Fibroblast of skin of left biceps (primary cell): ENCODE data around the gene PPIF.

Source experiments
- DNase-seq, 2 experiments: peaks; one replicate each; pipeline ENCODE4 v3.0.0-alpha.2; 2013; ENCODE audit warnings: low read depth in 2 of 2

Gene PPIF

DNA sequence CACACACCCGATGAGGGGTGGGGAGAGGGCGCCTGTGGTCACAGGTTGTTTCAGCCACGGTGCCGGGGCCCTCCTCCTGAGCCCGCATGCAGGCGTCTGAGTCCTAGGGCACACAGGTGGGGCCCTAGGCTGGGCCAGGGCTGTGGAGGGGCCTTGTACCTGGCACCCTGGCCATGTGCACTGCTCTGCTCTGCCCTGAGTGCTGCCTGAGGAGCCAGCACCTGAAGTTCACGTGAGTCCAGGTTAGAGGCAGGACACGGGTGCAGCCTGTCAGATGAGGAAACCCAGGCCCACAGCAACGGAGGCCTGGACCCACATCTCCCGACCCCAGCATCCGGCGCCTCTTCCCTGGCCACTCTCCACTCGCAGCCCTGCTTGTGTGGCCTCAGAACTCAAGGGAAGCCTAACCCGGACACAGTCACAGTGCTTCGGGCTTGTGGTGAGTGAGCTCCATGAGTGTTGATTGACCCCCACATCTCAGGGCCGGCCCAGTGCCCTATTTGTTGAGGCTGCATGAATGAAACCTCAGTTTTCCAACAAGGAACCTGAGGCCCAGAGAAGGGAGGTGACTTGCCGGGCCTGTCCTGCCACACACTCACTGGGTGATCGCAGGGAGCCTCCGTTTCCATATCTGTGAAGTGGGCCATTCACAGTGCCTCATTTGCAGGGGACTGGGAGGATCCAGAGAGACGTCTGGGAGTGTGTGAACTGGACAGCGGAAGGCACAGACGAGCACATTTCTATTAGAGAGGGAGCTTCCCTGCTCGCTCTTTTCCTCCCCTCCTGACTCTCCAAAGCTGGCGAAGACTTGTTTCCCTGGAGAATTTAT is 39.6 kb downstream of the PPIF start:
- DNase-seq = no peak

DNA sequence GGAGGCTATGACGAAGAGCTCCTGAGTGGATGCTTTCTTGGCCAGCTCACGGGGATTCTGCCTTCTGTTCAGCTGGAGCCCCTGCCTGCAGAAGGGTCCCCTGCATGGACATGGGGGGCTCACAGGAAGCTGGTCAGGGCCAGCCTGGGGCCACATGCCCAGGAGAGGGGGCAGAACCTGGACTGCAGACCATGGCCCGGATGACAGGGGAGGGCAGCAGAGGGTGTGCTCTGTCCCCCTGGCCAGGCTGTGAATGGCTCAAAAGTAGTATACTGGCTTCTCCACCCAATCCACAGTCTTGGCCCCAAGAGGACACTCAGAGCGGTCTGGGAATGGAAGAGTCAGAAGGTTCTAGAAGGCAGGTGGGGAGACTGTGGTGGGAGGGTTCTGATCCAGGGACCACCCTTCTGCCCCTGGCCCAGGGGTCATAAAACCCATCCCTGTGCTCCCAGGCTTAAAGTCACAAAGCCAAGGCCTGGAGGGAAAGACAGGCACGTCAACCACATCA is 40.3 kb downstream of the PPIF start:
- no peak for DNase-seq

DNA sequence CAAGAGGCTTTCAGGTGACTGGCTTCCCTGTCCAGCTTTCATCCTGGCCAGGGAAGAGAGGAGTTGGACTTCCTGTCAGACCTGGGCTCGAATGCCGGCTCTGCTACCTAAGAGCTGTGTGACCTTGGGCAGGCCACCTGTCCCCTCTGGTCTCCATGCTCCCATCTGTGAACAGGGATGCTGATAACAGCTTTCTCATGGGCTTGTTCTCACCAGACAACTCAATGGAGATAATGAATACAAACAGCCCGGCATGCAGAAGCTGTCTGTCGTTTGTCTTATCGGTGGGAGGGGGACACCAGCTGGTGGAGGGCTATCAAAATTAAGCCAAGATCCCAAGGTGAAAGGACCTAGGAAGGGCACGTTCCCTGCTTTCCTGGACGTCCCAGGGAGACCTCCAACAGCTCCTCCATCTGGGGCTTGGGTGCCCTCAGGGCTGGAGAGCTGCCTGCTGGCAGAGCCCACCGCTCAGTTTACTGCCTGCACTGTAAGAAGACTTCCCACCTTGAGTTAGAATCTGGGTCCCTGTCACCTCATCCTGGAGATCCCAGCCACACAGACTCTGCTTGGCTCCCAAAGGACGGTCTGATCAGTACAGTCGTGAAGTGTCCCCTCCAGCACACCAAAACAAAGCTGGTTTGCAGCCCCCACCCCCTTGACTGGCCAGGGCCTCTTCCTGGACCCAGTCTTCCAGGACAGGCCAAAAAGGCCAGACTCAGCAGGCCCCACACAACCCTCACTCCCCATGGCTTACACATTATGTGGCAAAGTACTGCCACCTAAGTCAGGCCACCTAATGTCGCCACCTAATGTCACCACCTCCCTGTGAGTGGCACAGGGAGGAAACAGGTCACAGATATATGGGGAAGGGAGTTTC is 40.9 kb downstream of the PPIF start:
- no peak for DNase-seq

DNA sequence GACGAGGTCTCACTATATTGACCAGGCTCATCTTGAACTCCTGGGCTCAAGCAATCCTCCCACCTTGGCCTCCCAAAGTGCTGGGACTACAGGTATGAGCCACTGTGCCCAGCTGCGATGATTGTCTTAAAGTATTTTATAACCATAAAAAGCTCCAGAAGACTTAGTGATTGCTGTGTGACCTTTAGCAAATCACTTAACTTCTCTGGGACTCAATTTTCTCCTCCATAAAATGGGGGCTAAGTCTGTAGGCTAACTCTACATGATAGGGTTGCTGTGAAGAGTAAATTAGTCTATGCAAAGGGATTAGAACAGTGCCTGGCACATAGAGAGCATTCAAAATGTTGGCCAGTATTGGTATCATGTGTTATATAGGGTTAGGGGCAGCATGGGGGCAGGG is 42.8 kb downstream of the PPIF start:
- no peak for DNase-seq

DNA sequence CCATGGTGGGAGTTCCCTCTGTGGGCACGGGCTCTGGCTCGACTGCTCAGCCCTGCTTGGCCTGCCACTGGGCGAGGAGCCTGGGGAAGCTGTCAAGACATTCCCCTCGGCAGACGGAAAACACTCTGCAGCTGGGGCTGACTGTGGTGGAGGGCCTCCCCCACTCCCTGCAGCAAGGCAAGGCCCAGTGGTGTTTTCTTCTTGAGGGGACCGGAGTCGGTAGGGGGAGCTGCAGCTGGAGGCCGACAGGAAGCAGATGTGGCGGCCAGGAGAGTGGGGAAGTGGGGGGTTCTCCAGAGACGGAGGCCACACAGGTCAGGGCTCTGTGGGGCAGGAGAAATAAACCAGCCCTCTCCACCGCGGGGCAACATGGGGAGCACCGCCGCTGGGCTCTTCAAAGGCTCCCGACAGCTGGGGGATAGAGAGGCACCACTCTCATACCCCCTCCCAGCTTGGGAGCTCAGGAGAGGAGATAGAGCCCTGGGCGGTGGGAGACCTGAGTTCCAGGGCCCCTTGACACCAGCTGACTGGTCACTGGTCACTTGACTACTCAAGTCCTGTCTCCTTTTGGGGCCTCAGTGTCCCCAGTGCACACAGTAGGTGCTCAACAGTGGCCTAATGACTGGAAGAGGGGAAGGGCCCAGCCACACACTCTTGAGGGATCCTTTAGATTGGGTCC is 43.4 kb downstream of the PPIF start:
- no peak for DNase-seq

DNA sequence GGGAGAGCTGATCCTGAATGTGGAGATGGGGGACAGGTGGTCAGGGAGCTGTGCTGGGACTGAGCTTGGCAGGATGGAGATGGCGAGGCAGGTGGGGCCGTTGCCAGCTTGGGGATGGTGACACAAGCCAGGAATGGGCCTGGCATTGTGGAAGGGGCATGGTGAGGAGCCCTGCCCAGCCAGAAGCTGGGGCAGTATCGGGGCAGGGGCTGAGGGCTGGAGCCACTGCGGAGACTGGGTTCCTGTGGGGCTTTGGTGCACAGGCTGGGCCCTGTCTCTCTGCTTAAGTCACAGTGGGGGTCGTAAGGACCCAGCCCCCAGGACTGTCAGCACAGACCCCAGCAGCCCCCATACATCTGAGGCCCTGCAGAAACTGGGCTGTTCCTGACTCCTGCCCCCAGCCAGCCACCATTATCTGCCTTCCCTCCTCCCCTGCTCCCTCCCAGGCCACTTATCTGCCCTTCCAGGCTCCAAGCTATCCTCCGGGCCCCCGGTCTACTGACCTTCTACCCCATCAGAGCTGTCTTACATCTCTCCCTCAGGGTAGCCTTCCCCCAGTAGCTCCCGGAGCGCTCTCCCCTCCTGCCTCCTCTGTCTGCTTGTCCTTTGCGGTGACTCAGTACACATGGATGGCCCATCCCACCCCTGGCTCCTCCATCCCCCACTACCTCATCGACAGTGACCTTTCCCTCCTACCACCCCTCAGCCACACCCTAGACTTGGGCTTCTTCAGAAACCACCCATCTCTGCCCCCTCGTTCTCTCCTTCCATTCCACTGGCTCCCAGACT is 44.2 kb downstream of the PPIF start:
- DNase-seq = no peak

DNA sequence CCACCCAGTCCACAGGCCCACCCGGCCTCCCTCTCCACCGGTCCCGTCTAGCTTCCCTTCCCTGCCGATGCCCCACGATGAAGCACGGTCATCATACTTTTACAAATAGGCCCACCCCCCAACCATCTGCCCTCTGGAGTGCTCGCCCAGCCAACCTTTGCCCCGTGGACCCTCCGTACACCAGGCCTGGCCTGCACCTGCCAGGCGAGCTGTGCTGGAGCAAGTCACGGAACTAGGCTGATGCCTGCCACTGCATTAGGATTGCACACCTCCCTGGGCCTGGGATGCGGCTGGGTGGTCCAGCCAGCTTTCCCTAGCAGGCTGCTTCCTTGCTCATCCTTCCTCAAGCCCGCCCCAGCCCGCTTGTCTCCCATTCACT is 44.7 kb downstream of the PPIF start:
- DNase-seq = no peak

DNA sequence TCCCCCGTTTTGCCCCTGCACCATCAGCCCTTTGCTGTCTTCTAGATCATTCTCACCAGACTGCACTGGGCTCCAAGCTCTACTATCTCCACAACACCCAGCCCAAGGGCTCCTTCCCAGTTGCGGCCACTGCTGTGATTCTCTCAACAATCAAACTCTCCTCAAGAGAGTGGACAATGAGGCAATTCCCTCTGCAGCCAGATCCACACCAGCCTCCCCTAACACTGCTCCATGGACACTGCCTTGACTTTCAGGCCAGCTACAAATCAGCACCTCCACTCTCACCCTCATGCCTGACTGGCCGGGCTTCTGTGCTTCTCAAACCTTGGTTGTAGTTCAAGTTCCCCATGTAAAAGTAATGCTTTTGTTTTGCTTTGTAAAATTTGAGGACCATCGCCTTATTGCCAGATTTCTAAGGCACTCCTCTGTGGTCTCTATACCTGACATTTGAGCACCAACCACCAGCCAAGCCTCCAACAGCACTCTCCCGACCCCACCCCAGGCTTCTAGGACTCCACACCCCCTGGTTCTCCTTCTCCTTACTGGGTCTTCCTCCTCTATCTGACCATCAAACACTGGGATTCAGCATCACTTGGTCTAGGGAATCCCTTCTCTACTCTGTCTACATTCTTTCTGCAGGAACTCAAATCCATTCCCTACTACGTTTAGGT is 45.4 kb downstream of the PPIF start:
- no peak for DNase-seq

DNA sequence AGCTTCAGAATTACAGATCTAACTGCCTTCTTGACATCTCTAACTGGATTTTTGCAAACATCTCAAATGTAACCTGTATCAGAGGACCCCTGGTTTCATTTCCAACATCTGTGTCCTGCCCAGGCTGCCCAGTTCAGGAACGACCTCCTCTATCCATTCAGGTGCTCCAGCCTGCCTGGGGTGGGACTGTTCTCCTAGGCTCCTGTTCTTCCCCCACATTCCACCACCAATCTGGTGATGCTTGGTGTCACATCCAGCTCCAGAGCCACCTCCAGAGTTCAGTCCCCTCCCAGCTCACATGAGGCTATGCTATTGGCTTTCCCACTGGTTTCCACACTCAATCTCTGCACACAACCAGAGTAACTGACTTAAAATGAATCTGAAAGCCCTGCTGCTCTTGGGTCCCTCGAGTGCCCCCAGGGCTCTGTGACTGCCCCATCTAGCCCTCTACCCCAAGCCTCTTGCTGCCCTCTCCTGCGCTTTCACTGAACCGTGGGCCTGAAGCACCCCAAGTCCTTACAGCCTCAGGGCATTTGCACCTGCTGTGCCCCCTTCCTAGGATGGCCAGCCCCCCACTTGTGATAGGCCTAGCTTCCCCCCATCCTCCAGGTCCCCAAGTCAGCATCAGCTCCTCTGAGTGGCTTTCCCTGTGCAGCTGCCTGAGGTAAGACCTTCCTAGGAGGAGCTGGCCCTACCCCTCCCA is 46.1 kb downstream of the PPIF start:
- DNase-seq = no peak

DNA sequence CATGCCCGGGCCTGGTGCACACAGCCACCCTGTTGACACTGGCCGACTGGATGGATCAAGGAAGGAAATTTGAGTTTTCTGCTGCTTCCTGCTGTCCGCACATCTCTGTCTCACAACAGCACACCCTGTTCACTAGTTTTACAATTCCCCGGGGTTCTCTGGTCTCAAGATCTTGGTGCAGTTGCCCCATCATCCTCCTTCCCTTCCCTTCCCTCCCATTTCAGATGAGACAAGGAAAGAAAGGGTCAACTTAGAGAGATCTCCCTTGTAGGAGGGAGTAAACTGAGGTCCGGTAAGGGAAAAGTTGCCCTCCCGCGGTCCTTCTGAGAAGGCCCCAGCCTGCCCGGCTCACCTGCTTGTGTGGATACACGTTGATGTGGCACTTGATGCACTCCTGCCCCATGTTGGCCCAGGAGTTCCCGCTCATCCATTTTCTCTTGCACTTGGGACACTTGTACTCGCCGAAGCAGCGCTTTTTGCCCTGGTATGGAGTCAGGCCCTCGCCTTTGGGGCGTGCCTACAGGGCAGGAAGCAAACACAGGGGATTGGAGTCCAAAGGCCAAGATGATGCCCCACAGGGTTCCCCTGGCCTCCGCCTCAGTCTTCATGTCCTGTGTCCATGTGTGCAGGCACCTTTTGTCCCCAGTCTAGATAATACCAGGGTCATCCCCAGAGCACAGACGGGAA is 46.8 kb downstream of the PPIF start:
- DNase-seq = no peak

DNA sequence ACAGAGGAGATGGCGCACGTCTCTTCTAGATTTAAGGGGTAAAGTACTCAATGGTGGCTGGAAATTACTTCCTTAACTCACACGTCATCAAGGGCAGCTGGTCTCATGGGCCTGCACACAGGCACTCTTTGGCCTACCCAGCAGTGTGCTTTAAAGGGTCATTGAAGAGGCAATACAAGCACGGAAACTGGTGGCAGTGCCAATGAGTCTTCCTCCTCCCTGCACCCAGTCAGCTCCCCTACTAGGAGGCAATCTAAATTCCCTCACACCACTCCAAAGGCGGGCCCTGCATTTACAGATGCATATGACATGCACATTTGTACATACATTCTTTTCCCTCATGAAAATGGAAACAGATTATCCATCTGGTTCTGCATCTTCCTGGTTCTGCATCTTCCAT is 47.4 kb downstream of the PPIF start:
- DNase-seq = no peak

DNA sequence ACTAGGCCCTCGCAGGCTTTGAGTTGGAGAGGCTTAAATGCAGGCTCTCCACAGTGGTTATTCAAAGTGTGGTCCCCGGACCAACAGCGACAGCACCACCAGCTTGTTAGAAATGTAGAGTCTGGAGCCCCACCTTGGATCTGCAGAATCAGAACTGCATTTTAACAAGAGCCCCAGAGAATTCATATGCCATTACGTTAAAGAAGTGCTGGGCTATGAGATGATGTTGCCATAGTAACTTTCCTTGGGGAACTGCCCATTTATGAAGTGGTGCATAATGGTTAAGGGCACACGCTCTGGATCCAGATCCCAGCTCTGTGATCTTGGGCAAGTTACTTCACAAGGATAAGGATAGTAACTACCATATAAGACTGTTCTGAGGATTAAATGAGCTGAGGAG is 49.3 kb downstream of the PPIF start:
- no peak for DNase-seq

DNA sequence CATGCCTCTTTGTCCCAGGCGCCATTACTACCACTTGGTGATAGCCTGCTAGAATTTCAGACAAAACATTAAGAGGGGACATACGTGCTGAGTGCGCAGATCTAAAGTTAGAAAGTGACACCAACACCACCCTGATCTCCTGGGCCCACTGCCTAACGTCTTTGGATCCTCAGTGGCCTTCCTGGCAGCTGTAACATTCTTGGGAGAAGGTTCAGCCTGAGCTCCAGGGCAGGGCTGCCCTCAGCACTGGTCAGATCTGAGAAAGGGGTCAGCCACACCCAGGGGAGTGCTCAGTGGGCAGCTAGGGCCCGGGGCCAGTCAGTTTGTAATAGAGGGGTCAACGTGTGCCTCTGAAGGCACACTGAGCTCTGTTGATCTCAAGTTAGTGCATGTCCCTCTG is 49.8 kb downstream of the PPIF start:
- DNase-seq = no peak

DNA sequence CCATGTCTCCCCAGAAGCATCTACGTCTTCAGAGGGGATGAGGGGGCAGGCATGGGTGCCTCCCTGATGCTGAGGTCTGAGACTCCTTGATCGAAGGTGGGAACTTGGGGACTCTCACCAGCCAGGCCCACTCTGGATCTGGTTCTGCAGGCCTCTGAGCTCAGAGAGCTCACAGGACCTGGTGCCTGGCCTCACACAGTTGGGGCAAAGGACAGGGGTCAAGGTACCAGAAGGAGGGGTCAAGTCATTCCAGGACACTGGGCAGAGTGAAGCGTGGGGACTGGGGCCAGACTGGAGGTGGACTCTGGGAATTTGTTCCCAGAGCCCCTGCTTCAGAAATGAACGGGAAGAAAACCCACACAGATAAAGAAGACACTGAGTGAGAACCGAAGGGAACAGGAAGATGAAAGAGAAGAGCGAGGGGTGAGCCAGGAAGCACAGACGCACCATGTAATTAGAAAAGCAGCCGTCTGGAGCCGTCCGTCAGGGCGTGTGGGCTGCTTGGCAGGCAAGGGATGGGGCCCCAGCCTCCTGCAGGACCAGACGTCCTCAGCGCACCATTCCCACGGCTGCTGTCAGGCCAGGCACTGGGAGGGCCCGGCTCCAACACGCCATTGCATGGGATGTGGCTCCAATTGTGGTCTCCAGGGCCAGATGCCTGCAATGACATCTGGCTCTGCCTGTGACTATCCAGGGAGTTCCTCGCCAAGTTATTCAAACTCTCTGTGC is 50.5 kb downstream of the PPIF start:
- DNase-seq = no peak

DNA sequence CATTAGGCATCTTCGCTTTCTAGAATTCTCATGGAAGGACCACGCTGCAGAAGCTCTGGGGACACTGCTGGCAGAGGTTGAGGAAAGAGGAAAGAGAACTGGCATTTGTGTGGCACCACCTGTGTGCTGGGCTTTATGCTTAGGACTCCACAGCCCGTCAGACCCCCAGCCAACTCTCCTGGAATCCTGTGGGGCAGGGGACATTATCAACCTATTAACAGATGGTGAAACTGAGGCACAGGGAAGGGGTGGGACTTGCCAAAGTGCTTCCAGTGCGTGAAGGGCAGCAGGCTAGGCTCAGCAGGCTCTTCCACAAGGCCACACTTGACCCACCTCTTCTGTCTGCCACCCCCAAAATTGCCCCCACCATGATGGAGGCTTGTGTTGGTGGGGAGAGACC is 51.4 kb downstream of the PPIF start:
- DNase-seq = no peak

DNA sequence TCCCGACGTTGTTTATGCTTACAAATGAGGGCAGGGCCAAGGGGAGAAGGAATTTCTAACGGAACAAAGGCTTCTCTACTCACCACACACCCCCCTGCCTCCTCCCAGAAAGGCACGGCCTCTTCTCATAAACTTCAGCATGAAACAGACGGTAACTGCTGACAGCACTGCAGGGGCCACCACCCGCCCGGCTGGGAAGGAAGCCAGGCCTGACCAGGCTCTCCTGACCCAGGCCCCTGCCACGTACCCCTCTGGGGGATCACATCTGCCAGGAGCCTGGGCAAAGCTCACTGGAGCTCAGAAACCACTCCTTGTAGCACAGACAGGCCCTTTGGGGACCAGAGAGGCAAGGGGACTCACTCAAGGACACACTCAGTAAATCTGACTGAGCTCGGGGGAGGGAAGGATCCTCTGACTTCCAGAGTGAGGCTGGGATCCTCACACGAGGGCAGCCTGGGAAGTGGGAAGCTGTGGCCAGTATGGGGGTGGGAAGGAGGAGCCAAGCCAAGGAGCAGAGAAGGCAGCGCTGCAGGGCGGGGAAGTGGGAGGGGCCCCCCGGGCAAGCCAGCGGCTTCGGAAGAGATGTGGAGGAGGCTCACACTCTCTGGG is 52.1 kb downstream of the PPIF start:
- peak; percentile 84 for DNase-seq

DNA sequence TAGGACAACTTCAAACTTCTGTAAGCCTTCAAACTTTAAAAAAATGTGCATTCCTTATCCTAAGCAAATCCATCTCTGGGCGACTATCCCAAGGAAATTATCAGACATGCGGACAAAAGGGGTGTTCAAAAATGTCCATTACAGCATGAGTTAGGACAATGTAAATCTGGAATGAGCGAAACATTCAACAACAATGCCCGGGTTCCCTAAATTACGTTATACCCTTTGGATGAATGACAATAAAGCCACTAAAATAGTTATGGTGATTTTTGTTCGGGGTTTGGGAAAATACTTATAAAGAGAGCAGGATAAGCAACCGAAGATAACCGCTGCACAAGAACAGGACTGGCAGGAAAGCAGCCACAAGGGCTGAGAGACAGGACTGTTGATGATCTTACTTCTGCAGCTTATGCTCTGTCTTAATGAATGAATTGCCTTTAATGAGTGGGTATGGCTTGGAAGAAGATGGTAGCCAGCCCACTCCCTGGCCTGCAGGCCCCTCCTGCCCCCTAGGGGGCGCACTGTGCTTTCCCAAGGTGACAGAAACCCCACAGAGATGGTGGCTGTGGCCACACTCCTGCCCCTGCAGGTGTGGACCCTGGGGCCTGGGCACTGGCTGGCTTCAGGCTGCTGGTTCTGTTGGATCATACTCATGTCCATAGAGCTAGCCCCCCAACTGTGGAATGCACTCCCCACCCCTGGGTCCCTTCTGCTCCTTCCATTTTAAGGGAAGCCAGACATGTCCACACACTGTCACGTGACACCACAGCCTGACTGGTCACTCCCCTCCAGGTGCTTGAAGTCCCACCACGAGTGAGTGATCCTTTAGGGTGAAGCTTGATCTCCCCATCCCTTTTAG is 53.1 kb downstream of the PPIF start:
- no peak for DNase-seq
